K562 (cell line): ENCODE measurements around the gene SLC25A45. TPM values are rescaled to one million over a fixed set of nuclear protein-coding genes. Genes with fewer than 3 reads are reported as not detected.
A peak's percentile ranks its signal among the peaks of the same experiment; 100 is the strongest.

Experiments
- BRF1 ChIP-seq: IDR thresholded peaks from 3 replicates; pipeline ENCODE4 v1.6.1; 2011; ENCODE audit warnings: borderline replicate concordance, mild to moderate bottlenecking; ENCODE audit not compliant: insufficient read length; ENCODE audit errors: extremely low read depth
- ESRRB ChIP-seq: fragments of 250-450 bp; sonication (Bioruptor Pico); IDR thresholded peaks from 2 replicates; pipeline ENCODE4 v1.5.0; 2020; ENCODE audit warnings: mild to moderate bottlenecking, moderate library complexity, borderline replicate concordance
- MAFK ChIP-seq: IDR thresholded peaks from 2 replicates; pipeline ENCODE4 v1.6.1; 2011; ENCODE audit warnings: low read length, improper control_type of control experiment
- MECOM ChIP-seq: fragments of 250-450 bp; sonication (Bioruptor Pico); IDR thresholded peaks from 2 replicates; pipeline ENCODE4 v1.8.0; 2022; ENCODE audit warnings: inconsistent platforms
- POLR2G ChIP-seq: fragments of 200-400 bp; formaldehyde crosslinking; IDR thresholded peaks from 2 replicates; pipeline ENCODE4 v1.6.1; 2017; ENCODE audit warnings: low read depth, mild to moderate bottlenecking, antibody characterized with exemption, low read length, moderate library complexity
- STAT5A ChIP-seq: IDR thresholded peaks from 2 replicates; pipeline ENCODE4 v1.6.1; 2012; ENCODE audit warnings: low read length, inconsistent platforms, borderline replicate concordance
- TAL1 ChIP-seq: fragments of 450-650 bp; IDR thresholded peaks from 2 replicates; pipeline ENCODE4 v1.6.1; 2016; ENCODE audit warnings: mild to moderate bottlenecking
- XRCC3 ChIP-seq: fragments of 450-650 bp; IDR thresholded peaks from 2 replicates; pipeline ENCODE4 v1.6.1; 2017; ENCODE audit warnings: mild to moderate bottlenecking, moderate library complexity
- YBX1 ChIP-seq: fragments of 450-650 bp; IDR thresholded peaks from 2 replicates; pipeline ENCODE4 v1.7.1; 2016; ENCODE audit warnings: mild to moderate bottlenecking
- ZFX ChIP-seq: sonication (generic); formaldehyde crosslinking; IDR thresholded peaks from 2 replicates; pipeline ENCODE4 v1.8.0; 2022; ENCODE audit warnings: mild to moderate bottlenecking, missing genetic modification reagents, moderate library complexity
- ZKSCAN8 ChIP-seq: fragments of 200-800 bp; sonication (Bioruptor generic); IDR thresholded peaks from 2 replicates; pipeline ENCODE4 v1.6.1; 2016; ENCODE audit warnings: missing genetic modification characterization, missing compliant biosample characterization
- ZNF165 ChIP-seq: fragments of 250-450 bp; sonication (Bioruptor Pico); IDR thresholded peaks from 2 replicates; pipeline ENCODE4 v1.4.0; 2020; ENCODE audit warnings: borderline replicate concordance
- ZNF175 ChIP-seq: fragments of 200-800 bp; sonication (Bioruptor generic); IDR thresholded peaks from 2 replicates; pipeline ENCODE4 v1.6.1; 2016; ENCODE audit warnings: low read depth, mild to moderate bottlenecking, missing genetic modification characterization, missing compliant biosample characterization
- ZNF445 ChIP-seq: fragments of 250-450 bp; sonication (Bioruptor Pico); IDR thresholded peaks from 2 replicates; pipeline ENCODE4 v1.4.0; 2020; ENCODE audit warnings: low read depth, mild to moderate bottlenecking, moderate library complexity
- ZNF77 ChIP-seq: fragments of 250-450 bp; sonication (Bioruptor Pico); IDR thresholded peaks from 2 replicates; pipeline ENCODE4 v1.5.0; 2020
- ZNF785 ChIP-seq: fragments of 250-450 bp; sonication (Bioruptor Pico); IDR thresholded peaks from 2 replicates; pipeline ENCODE4 v1.4.0; 2020; ENCODE audit warnings: mild to moderate bottlenecking
- polyA plus RNA-seq, 8 experiments: library from polyadenylated mRNA; depleted of rRNA in 4 of 8; stranded (reverse) in 5 of 8; unstranded in 3 of 8; fragments of >200 nt; fragmentation: Nextera tagmentation in 2 of 8; fragmentation: Illumina TruSeq in 1 of 8; extraction: Ambion mirVana in 2 of 8; extraction: Trizol in 1 of 8; gene quantifications; 2 replicates each; pipeline versions ENCODE4 v1.2.1 to v1.2.3, GENCODE V29; 2011 to 2014; ENCODE audit warnings: inconsistent platforms in 1 of 8, missing spikeins in 1 of 8
- total RNA-seq, 7 experiments: library from RNA; depleted of rRNA in 6 of 7; stranded (reverse); fragments of >200 nt in 6 of 7; fragmentation: Illumina TruSeq in 2 of 7; extraction: Trizol in 2 of 7; gene quantifications; 2 replicates each; pipeline versions ENCODE4 v1.2.1 to v1.2.3, GENCODE V29; 2011 to 2021; ENCODE audit warnings: low replicate concordance in 1 of 7
- TF ChIP-seq, protein P1 (sequence below): conservative IDR thresholded peaks from 2 replicates; pipeline ENCODE4 v1.6.1; 2011; ENCODE audit warnings: low read depth, mild to moderate bottlenecking, low read length; ENCODE audit not compliant: control insufficient read depth
- TF ChIP-seq, protein P2 (sequence below): fragments of 250-450 bp; sonication (Bioruptor Pico); IDR thresholded peaks from 2 replicates; pipeline ENCODE4 v1.4.0; 2020; ENCODE audit warnings: mild to moderate bottlenecking, moderate library complexity
- TF ChIP-seq, protein P3 (sequence below), 2 experiments: fragments of 450-650 bp in 1 of 2; sonication (generic) in 1 of 2; formaldehyde crosslinking; conservative IDR thresholded peaks; 2 replicates each; pipeline versions ENCODE4 v1.4.0 to v1.8.1; 2020 to 2022; ENCODE audit warnings: mild to moderate bottlenecking in 1 of 2, missing genetic modification reagents in 1 of 2
- TF ChIP-seq, protein P4 (sequence below), 2 experiments: fragments of 450-650 bp; IDR thresholded peaks; 2 replicates each; pipeline ENCODE4 v1.6.1; 2016
- TF ChIP-seq, protein P5 (sequence below): fragments of 250-450 bp; sonication (Bioruptor Pico); IDR thresholded peaks from 2 replicates; pipeline ENCODE4 v1.5.0; 2021; ENCODE audit warnings: mild to moderate bottlenecking, borderline replicate concordance

SLC25A45 gene
- total and polyA plus RNA-seq, 9 of the 15 experiments (the other 6 are each of a cell fraction or from before 2014, with no cell fraction given) = 0.15 to 2.3 (median 0.68) TPM

DNA sequence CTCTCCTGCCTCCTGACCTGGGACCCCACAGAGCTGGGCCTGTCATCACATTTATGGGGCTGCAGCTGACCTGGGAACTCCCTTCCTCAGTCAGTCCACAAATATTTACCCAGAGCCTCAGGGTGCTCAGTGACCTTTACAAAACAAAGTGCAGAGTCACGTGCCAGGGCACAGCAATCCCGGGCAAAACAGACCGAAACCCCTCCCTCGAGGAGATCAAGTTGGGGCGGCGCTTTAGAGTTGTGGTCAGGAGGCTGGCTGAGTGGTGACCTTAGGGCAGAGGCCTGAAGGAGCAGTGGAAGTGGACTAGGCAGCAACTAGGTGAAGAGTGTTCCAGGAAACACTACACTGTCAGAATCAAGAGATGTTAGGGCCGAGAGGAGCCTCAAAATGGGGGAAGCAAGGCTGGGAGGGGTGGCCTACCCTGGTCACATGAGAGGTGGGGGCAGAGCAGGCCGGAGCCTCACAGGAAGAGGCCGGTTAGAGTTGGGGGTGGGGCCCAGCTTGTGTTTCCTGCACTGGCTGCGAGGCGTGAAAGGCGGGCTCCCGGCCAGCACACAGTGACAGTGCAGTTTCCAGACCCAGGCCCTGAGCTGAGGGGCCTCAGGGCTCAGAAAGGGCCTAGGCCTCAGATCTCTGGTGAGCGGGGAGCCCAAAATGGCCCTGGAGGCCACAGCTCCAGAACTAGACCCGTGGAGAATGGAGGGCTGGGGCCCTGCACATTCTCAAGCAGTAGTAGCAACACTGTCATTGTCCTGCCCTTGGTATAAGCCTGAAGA lies 36.4 kb upstream of the SLC25A45 start (continued):
- TF ChIP-seq BRF1 (no peak), MAFK (peak; percentile 89), STAT5A (no peak; the same call in 1 of the 2 replicates), ZNF165 (CRISPR knock-in tag) (no peak; the same call in 1 of the 2 replicates), ZKSCAN8 (CRISPR knock-in tag) (no peak), ESRRB (no peak), MECOM (peak; percentile 78), POLR2G (peak; percentile 90), ZNF175 (CRISPR knock-in tag) (peak; percentile 82), ZFX (CRISPR knock-in tag) (no peak), TAL1 (no peak; the same call in 1 of the 2 replicates), ZNF77 (no peak), ZNF445 (CRISPR knock-in tag) (no peak), XRCC3 (no peak), ZNF785 (no peak), YBX1 (no peak)
- TF ChIP-seq, protein P1, sequence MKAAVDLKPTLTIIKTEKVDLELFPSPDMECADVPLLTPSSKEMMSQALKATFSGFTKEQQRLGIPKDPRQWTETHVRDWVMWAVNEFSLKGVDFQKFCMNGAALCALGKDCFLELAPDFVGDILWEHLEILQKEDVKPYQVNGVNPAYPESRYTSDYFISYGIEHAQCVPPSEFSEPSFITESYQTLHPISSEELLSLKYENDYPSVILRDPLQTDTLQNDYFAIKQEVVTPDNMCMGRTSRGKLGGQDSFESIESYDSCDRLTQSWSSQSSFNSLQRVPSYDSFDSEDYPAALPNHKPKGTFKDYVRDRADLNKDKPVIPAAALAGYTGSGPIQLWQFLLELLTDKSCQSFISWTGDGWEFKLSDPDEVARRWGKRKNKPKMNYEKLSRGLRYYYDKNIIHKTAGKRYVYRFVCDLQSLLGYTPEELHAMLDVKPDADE = 0 out of 2 replicates have a peak, but pooled peaks have one; percentile 69
- TF ChIP-seq, protein P2, sequence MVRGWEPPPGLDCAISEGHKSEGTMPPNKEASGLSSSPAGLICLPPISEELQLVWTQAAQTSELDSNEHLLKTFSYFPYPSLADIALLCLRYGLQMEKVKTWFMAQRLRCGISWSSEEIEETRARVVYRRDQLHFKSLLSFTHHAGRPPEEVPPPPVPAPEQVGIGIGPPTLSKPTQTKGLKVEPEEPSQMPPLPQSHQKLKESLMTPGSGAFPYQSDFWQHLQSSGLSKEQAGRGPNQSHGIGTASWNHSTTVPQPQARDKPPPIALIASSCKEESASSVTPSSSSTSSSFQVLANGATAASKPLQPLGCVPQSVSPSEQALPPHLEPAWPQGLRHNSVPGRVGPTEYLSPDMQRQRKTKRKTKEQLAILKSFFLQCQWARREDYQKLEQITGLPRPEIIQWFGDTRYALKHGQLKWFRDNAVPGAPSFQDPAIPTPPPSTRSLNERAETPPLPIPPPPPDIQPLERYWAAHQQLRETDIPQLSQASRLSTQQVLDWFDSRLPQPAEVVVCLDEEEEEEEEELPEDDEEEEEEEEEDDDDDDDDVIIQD (CRISPR knock-in tag) = no peak
- TF ChIP-seq, protein P3, sequence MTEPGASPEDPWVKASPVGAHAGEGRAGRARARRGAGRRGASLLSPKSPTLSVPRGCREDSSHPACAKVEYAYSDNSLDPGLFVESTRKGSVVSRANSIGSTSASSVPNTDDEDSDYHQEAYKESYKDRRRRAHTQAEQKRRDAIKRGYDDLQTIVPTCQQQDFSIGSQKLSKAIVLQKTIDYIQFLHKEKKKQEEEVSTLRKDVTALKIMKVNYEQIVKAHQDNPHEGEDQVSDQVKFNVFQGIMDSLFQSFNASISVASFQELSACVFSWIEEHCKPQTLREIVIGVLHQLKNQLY (CRISPR knock-in tag; conservative IDR thresholded peaks at IDR 0.05) = no peak
- TF ChIP-seq, protein P4, sequence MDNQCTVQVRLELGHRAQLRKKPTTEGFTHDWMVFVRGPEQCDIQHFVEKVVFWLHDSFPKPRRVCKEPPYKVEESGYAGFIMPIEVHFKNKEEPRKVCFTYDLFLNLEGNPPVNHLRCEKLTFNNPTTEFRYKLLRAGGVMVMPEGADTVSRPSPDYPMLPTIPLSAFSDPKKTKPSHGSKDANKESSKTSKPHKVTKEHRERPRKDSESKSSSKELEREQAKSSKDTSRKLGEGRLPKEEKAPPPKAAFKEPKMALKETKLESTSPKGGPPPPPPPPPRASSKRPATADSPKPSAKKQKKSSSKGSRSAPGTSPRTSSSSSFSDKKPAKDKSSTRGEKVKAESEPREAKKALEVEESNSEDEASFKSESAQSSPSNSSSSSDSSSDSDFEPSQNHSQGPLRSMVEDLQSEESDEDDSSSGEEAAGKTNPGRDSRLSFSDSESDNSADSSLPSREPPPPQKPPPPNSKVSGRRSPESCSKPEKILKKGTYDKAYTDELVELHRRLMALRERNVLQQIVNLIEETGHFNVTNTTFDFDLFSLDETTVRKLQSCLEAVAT (IDR thresholded peaks at IDR 0.05) = peak; percentile 53 to 86
- TF ChIP-seq, protein P5, sequence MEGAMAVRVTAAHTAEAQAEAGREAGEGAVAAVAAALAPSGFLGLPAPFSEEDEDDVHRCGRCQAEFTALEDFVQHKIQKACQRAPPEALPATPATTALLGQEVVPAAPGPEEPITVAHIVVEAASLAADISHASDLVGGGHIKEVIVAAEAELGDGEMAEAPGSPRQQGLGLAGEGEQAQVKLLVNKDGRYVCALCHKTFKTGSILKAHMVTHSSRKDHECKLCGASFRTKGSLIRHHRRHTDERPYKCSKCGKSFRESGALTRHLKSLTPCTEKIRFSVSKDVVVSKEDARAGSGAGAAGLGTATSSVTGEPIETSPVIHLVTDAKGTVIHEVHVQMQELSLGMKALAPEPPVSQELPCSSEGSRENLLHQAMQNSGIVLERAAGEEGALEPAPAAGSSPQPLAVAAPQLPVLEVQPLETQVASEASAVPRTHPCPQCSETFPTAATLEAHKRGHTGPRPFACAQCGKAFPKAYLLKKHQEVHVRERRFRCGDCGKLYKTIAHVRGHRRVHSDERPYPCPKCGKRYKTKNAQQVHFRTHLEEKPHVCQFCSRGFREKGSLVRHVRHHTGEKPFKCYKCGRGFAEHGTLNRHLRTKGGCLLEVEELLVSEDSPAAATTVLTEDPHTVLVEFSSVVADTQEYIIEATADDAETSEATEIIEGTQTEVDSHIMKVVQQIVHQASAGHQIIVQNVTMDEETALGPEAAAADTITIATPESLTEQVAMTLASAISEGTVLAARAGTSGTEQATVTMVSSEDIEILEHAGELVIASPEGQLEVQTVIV (CRISPR knock-in tag) = no peak
